GM18520 (cell line): Measurements from ENCODE around the gene CALHM3.
"Not testable (repeated sequence)": the region's sequence is repeated elsewhere in the genome, so short reads cannot be mapped to it uniquely, and the experiment has no call there.

Source experiments
- ATAC-seq: cut with Tn5 transposase; IDR thresholded peaks from one replicate; pipeline ENCODE4 v1.9.1; 2021; ENCODE audit not compliant: unreplicated experiment

CALHM3 gene, protein sequence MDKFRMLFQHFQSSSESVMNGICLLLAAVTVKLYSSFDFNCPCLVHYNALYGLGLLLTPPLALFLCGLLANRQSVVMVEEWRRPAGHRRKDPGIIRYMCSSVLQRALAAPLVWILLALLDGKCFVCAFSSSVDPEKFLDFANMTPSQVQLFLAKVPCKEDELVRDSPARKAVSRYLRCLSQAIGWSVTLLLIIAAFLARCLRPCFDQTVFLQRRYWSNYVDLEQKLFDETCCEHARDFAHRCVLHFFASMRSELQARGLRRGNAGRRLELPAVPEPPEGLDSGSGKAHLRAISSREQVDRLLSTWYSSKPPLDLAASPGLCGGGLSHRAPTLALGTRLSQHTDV

DNA sequence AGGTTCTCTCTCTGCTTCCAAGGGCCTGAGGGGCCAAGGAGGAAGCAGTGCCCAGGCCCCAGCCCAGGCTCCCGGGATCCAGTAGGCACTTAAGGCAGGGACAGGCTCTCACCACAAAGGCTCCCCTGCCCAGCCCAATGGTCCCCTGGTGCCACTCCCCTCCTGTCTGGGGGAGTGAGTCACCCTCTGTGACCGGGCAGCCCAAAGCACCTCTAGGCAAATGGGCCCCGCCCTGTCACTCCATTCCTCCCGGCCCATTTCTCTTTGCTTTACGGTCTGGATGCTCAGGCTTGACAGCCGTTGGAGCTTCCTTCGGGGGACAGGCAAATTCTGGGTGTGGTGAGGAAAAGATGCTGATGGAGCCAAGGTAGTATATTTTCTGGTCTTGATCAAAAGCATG is at the start of gene CALHM3:
TSS of gene CALHM3 (minus strand) at position 106 of the 400 bp plus-strand sequence. CDS start 208 bp downstream, outside the sequence.
- ATAC-seq = no peak

DNA sequence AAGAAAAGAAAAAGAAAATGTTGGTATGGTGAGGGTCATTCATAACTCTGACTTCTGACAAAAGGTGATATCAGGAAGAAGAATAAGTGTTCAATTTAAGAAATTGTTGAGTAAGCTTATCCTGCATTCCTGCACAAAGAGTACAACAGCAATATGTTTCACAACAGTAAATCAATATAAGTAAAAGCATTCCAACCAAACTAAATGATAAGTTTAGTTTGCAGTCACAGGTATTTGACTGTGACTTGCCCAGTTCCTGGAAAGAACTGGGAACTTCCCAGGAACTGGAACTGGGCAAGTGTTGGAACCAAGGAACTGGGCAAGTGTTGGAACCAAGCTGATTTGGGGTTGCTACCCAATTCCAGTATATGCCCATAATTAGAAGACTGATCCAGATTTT is 49.5 kb upstream of the CALHM3 start:
- no peak for ATAC-seq

DNA sequence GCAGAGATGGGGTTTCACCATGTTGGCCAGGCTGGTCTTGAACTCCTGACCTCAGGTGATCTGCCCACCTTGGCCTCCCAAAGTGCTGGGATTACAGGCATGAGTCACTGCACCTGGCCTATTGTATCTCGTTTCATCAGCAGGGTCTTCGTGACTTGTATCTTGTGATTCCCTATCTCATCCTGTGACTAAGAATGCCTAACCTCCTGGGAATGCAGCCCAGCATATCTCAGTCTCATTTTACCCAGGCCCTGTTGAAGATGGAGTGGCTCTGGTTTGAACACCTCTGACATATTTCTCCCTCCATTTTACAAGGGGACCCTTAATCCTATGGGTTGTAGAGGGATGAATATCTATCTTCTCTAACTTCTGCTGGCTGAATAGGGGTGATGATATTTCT is 48.4 kb upstream of the CALHM3 start:
- ATAC-seq = not testable (repeated sequence)

DNA sequence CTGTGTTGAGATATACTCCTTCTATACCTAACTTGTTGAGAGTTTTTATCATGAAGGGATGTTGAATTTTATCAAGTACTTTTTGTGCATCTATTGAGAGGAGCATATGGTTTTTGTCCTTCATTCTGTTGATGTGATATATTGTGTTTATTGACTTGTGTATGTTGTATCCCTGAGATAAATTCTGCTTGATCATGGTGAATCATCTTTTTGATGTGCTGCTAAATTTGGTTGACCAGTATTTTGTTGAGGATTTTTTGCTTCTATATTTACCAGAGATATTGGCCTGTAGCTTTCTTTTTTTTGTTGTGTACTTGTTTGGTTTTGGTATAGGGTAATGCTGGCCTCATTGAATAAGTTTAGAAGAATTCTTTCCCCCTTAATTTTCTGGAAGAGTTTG is 46.9 kb upstream of the CALHM3 start:
- no peak for ATAC-seq

DNA sequence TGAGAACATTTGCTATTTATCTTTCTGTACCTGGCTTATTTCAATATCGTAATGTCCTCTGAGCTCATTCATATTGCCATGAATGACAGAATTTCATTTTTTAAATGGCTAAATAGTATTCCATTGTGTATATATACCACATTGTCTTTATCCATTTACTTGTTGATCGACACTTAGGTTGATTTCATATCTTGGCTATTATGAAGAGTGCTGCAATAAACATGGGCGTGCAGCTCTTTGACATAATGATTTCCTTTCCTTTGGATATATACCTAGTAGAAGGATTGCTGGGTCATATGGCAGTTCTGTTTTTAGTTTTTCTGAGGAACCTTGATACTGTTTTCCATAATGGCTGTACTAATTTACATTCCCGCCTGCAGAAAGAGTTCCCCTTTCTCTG is 44.6 kb upstream of the CALHM3 start:
- no peak for ATAC-seq

DNA sequence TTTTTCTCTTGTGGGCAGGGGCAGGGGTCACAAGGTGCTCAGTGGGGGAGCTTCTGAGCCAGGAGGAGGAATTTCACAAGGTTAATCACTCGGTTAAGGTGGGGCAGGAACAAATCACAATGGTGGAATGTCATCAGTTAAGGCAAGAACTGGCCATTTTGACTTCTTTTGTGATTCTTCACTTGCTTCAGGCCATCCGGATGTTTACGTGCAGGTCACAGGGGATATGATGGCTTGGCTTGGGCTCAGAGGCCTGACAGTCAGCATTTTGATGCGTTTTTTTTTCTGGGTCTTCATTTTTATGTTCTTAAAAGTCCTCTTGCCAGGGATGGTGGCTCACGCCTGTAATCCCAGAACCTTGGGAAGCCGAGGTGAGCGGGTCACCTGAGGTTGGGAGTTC is 43.0 kb upstream of the CALHM3 start:
- ATAC-seq = not testable (repeated sequence)

DNA sequence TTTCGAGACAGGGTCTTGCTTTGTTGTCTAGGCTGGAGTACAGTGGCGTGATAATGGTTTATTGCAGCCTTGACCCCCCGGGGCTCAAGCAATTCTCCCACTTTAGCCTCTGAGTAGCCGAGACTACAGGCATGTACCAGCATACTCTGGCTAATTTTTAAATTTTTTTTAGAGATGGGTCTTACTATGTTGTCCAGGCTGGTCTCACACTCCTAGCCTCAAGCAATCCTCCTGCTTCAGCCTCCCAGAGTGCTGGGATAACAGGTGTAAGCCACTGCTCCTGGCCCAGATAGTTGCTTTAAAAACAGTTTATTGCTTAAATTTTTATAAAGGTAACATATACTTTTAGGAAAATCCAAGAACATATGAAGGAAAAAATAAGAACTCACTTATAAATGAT is 40.8 kb upstream of the CALHM3 start:
- ATAC-seq = no peak

DNA sequence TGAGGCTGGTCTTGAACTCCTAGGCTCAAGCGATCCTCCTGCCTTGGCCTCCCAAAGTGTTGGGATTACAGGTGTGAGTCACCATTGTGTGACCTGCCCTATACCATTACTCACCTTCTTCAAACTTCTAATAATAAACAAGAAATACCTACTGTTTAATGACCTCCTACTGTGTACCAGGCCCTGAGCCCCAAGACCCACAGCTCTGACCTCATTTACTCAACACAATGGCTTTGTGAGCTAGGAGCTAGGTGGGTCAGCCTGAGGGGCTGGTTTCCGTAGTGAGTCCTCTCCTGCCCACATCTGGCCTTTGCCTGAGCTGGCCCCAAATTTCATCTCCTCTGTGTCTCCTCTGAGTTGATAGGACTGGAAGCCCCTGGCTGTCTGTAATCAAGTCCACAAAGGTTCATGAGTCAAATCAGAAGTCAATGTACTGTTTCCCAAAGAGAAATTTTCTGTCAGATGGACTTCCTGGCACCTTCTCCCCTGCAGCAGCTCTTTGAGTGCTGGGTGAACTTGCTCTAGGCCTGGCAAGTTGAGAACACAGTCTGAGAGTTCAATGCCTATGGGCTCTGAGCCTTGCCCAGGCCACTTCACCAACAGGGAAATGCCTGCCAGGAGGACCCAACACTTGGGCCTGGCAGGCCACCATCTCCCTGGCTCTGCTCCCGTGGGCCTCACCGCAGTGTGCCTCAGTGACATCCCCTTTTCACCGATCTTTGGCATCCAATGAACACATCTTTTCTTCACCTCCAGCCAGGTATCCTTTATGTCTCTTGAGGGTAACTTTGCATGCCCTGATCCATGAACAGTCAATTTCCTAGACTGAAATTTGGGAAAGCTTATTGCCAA is 38.4 kb upstream of the CALHM3 start:
- no peak for ATAC-seq

DNA sequence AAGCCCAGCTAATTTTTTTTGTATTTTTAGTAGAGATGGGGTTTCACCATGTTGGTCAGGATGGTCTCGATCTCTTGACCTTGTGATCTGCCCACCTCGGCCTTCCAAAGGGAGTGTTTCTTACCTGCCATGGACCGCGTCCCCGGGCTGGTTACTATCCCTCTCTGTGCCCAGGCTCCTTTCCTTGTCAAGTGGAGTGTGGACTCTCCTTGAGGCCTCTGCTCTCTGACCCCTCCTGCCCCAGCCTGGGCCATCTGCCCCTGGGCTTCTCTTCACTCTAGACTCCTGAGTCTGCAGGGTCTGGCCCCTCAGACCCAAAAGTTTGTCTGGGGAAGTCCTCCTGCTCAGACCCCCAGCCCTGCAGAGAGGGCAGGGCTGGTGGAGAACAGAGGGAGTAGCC is 35.2 kb upstream of the CALHM3 start:
- ATAC-seq = no peak

DNA sequence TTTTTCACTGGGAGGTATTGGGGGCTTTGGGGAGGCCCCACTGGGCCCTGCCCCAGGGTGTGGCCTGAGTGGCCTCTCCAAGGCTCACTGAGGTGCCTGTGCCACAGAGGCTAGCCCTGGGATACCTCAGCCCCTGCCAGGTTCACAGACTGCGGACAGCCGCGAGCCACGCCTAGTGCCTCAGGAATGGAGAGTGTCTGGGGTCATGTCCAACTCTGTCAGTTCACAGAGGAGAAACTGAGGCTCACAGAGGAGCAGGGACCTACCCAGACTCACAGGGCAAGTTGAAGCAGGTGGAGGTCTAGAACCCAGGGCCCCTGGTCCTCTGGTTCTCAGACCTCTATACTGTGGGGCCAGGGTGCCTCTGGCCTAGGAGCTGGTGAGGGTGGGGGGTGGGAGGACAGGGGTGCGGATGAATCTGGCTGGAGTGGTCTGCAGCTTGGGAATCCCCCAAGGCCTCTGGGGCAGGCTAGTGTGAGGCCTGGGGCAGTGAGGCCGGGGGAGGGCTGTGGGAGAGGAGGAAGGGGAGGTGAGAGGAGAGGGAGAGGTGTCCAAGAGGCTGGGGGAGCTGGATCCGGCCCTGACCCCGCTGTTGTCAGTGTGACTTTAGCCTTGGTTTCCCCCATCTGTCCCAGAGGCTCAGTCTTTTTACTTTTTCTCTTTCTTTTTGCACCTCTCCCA is 34.5 kb upstream of the CALHM3 start:
- ATAC-seq = no peak

DNA sequence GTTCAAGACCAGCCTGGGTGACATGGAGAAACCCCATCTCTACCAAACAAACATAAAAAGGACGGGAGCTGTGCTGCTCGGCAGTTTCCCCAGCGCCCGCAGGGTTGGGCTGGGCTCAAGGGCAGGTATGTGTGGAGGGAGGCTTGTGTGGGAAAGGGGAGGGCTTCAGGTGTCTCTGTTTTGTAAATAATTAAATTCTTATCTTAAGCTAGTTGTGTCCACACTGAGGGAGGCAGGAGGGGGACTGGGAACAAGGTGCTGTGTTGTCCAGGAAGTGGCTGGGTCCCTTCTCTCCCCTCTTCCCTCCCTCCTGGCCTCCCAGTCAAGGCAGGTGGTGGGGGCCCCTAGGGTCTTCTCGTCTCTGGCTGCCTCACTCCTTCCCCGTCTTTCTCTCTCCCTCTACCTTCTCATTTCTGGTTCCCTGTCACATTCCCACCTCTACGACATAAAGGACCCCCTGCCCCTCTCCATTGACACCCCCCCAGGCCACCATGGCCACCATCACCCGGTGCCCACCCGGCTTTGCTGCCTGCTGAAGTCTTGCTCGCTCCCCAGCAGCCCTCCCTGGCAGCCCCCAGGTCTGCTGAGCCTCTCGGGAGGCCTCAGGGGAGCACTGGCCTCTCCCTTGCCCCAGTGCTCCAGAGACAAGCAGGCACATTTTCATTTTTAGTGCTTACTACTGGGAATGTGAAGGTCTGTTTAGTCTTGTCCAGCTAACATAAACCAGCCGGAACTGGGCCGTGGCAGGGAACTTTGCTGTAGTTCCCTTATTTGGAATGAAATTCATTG is 33.7 kb upstream of the CALHM3 start:
- no peak for ATAC-seq

DNA sequence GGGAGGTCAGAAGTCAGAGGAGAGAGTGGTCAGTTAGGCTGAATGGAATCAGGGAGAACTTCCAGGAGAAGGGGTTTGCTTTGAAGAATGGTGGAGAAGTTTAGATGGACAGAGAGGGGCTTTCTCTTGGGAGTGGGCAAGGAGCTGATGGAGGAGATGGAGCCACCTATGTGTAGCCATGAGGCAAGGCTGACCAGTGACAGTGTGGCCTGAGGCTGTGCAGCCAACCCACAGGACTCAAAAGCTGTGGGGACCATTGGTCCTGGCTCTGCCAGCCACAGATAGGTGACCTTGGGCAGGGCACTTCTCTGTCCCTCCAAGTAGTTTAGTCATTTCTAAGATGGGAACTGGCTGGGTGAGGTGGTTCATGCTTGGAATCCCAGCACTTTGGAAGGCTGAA is 33.1 kb upstream of the CALHM3 start:
- ATAC-seq = no peak

DNA sequence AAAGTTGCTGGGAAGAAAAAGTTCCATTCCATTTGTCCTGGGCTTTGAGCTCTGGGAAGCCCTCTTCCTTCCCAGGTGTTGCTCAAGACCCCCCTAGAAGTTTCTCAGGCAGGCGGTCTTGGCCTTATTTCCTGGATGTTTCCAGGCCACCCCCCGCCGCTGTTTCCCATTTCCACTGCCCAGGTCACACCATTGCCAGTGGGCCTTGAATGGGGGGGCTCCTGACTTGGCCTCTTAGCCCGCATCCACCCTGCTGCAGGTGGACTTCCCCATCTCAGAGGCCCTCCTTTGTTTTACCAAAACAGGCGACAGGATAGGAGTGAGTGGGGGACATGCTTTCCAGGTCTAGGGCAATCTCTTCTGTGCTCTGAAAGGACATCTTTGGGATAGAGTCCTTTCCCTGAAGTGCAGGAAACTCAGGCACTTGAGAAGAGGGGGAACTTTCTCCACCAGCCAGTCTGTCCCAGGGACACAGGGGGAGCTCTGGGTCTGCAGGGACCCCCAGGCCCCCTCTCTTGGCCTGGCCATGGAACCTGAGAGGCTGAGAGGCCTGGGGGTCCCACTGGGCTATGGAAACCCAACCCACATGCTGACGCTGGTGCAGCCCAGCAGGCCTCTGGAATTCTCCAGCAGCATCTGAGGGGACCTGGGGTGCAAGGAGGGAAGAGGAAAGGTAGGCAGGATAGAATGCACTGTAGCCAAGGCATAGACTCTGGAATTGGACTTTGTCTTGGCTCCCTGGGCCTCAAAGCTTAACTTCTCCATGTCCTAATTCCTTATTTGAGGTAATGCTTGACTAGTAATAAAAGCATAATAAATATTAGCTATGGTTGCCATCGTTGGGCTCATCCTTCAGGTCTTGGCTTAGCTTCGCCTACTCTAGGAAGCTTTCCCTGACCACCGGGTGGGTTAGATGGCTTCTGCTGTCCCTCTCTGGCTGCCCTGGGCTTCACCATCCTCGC is 32.0 kb upstream of the CALHM3 start:
- ATAC-seq = no peak

DNA sequence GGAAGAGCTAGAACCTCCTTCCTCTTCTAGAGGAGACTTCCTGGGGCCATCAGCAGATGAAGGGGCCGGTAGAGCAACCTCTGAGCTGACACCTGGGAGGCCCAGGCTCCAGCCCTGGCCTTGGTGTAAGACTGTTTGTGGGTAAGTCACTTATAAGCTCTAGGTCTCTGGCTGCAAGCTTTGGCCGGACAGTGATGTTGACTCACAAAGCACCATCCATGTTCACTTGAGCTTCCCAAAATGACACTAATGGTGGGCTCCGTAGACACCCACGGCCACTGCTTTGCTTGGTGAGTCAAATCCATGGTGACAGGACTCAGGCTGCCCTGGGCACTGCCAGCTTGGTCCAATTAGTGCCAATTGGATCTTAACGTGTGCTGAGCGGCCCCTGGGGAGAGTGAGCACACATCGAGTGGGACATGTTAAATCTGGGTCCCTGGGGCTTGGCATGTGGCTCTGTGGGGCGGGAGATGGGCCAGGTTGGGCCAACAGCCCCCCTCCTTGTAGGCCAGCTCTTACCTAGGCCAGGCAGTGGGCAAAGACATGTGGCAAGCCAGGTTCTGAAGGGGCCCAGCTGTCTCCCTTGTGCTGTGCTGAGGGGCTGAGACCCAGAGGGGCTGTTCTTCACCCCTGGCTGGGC is 31.1 kb upstream of the CALHM3 start:
- ATAC-seq = no peak

DNA sequence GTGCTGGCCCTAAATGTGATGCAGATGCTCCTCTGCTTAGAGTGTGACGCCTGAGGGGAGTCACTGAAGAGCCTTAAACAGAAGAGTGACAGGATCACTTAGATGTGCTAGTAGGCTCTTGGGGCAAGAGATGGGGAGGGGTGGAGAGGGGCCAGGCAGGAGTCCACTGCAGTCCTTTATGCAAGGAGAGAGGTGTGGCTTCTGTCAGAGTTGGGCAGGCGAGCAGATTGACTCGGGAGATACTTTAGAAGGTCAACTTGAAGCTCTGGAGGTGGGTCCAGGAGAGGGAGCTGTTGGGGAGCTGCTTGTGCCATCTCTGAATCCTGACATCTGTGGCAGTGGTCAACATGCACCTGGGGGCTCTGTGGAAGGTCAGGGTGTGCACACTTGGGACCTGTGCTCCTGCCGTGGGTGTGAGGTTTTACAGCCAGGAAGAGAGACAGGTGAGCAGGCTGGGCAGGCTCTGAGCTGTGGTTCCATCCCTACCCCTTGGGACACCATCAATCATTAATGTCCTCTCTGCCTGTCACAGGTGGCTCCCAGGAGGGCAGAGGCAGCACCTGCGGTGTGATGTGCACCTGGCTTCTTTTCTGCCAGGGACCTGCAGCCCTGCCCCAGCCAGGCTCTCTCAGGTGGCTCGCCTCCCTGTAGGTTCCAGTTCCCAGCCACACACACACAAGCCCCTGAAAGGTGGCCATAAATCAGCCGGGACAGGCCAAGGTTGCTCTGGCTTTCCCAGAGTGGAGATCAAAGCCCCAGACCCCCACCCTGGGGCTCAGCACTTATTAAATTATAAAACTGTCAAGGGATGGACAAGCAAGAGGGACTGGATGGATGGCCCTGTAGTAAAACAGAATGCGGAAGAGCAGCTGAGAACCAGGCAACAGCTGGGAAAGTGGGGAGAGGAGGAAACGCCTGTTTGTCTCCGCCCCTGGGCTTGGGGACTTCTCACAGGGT is 28.5 kb upstream of the CALHM3 start:
- no peak for ATAC-seq

DNA sequence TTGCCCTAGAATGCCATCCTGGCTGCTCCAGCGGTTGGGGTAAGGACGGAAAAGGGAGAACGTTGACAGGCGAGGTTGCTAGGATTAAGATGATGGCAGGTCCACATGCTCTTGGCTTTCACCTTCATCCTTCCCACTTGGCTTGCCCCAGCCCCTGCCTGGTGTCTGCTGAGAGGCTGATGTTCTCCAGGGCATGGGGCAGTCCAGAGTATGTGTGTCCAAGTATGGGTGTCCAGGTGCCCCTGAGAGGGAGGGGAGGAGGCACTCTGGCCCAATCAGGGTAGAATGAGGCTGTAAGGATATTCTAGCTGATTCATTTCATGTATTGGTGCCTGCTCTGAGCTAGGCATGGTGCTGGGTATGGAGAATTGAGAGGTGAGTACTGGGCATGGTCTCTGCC is 27.0 kb upstream of the CALHM3 start:
- no peak for ATAC-seq

DNA sequence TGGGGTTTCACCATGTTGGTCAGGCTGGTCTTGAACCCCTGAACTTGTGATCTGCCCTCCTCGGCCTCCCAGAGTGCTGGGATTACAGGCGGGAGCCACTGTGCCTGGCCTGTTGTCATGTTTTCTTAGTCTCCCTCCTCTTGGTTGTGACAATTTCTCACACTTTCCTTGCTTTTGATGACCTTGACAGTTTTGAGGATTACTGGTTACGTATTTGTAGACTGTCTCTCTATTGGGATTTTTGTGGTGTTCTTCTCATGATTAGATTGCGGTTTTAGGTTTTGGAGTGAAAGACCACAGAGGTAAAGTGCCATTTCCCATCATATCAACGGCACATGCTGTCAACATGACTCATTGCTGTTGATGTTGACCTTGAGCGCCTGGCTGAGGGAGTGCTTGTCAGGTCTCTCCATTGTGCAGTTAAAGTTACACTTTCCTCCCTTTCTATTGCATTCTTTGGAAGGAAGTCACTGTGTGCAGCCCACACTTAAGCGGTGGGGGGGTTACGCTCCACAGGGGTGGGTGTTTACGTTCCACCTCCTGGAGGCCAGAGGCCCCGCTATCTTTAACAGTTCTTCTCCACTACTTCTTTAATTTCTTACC is 25.2 kb upstream of the CALHM3 start:
- ATAC-seq = peak; percentile 32

DNA sequence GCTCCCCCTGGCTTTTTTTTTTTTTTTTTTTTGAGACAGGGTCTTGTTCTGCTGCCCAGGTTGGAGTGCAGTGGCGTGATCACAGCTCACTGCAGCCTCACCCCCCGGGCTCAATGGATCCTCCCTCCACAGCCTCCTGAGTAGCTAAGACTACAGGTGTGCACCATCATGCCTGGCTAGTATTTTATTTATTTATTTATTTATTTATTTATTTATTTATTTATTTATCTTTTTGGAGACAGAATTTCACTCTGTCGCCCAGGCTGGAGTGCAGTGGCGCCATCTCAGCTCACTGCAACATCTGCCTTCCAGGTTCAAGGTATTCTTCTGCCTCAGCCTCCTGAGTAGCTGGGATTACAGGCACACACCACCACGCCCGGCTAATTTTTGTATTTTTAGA is 24.7 kb upstream of the CALHM3 start:
- ATAC-seq = not testable (repeated sequence)
